ENCODE measurements around the gene PGM5.
A peak's percentile ranks its signal among the peaks of the same experiment; 100 is the strongest.
"Not testable (repeated sequence)": the region's sequence is repeated elsewhere in the genome, so short reads cannot be mapped to it uniquely, and the experiment has no call there.

Gene PGM5

DNA sequence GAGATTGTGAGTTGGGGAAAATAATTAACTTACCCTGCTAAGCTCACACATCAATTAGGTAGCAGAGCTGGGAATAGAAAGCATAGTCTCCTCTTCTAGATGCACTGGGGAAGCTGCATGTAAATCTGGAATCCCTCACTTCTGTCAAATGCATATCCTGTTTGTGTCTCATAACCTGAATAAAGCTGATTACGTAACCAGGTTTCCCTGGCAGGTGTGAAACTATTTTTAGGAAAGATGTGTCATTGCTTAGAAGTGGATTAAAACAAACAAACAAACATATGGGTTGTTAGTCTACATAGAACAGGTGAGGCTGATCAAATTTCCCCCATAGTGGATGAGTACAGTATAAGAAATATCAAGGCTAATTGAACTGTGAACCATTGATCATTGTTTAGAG, 27.5 kb downstream of the PGM5 start:
- not testable (repeated sequence) for DNase-seq

DNA sequence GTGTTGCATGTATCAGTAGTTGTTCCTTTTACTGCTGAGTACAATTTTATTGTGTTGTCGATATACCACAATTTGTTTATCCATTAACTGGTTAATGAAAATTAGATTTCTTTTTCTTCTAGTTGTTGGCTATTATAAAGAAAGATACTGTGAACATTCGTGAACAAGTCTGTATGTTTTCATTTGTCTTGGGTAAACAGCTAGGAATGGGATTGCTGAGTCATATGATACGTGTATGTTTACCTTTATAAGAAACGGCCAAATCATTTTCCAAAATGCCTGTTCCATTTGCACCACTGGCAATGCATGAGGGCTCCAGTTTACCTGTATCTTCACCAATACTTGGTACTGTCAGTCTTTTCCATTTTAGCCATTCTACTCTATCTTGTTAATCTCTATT, 33.1 kb downstream of the PGM5 start:
- DNase-seq: not testable (repeated sequence)

DNA sequence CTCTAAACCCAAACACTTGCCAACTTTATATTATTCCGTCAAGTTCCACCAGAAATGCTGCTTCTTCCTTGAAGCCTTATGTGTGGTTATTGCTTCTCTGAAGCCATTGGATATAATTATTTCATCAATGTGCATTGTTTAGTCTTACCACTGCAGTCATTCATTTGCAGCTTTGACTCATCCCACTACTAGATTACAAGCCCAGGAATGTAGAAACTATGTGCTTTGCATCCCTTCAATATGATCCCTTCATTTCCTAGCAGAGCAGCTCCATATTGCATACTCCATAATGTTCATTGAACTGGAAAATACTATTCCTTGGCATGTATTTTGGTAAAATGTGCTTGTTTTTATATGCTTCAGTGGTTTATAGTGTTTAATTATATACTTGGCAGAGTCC, 34.3 kb downstream of the PGM5 start:
- not testable (repeated sequence) for DNase-seq

DNA sequence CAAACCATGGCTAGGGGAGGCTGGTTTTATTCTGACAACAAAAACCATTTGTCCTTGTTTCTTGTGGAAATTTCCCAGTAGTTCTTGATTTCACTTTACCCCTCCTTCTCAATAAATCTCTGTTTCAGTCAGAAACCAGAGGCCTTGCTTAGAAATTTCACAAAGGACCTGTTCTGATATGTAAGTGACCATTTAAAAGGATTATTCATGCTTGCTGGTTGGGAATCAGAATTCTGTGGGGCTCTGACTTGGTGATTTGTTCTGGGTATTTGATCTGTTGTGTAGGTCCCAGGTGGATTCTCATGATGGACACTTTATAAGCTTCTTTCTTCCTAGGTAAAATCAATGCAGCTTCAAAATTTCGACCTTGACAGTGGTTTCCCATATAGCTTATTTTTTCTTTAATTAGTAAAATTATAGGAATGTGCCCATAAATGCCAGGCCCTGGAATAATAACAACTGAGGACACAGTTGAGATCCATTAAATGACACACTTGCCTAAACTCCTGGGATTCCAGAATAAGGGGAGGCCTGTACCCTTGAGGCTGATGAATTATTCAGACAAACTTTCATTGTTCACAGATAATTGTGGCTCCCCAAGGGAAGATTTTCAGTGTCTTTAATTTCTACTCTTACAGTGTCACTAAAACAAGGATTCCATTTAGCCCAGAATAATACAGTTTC, 40.1 kb downstream of the PGM5 start:
- not testable (repeated sequence) for DNase-seq

DNA sequence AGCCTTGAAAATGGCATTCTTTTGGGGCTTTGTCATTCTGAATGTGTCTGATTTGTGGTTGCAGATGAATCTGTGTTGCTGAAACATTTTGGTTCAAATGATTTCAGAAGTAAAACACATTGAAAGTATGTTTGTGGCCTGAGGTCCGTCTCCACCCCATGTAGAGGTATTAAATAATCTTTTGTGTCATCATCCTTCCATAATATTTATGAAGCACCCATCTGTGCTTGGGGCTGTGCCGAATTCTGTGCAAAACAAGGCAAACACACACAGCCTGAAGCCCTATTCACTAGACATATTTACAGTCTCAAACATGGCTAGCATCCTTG, 40.6 kb downstream of the PGM5 start:
- DNase-seq: not testable (repeated sequence)

DNA sequence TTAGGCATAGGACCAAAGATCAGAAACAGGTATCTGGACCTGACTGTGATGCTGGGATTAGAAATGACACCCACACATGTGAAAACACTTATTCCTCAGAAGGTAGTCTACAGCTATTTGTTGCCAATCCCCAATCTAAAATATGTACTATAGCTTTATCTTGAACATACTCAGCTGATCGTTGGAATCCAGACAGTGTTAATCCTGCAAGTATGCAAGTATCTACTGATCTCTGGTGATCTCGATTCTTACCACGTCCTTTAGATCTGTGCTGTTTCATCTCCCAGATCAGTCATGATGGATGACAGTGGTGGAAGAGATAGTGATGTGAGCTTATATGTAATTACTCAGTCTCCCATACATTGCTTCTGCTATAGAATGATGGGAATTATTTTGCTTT, 41.4 kb downstream of the PGM5 start:
- not testable (repeated sequence) for DNase-seq

DNA sequence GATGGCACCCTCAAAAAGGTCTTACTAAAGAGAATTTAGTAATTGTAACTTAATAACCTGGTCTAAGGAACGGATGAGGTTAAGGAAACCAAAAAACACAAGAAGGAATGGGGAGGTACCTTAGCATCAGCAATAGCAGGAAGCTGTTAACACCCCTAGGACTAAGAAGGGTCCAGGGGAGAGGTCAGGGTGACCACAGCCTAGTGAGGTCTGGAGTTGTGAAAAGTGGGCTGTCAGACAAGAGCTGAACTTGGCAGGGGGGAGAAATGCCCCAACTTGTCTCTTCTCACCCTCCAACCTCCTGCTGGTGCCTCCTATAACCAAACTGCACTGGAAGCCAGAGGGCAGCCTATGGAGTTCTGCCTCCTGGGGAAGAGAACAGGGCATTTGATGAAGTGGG, 41.9 kb downstream of the PGM5 start:
- not testable (repeated sequence) for DNase-seq

DNA sequence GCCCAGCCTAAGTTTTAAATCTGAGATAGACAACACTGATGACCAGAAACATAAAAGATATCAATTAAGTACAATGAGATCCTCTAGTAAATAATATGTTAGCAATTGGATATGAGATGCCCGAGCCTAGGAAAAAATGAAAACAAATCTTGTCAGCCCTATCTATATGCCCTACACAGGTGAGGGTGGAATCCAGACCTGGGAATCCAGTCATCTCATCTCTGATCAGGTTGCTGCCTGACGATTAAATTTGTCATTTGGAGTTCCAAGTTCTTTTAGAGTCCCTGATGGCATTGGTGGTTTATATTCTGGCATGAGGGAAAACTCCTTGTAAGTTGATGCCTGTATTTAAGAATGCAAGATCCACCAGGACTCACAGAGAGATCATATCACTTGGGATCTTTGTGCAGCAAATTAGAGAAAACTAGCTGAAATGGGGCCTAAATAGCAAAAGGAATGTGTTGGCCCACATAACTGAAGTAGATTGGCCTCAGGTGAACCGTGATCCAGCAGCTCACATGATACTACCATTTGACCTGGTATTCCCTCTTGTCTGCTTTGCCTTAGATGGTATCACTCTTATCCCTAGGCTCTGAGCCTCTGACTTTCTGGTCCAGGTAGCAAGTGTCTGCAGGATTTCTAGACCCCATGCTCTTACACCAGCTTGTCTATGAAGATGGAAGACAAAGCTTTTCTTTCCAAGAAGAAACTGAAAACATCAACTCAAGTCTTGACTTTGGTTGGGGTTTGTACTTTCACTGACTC, 48.2 kb downstream of the PGM5 start:
- DNase-seq: not testable (repeated sequence)

DNA sequence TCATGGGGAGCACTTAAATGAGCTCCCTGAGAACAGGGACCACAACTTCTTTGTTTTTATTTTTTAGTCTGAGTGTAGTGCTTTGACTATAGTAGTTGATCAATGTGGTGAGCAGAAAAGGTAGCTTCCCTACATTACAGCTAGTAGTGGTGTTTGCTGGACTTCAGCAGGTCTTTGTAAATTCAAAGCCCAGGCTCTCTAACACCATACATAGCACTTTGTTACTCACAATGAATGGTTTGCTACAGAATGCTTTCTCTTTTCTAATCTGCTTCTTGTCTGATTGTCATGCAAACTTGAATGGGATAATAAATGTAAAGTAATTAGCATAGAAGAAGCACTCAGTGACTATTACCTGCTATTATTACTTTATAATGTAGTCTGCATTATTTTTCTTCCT, 55.5 kb downstream of the PGM5 start:
- not testable (repeated sequence) for DNase-seq

DNA sequence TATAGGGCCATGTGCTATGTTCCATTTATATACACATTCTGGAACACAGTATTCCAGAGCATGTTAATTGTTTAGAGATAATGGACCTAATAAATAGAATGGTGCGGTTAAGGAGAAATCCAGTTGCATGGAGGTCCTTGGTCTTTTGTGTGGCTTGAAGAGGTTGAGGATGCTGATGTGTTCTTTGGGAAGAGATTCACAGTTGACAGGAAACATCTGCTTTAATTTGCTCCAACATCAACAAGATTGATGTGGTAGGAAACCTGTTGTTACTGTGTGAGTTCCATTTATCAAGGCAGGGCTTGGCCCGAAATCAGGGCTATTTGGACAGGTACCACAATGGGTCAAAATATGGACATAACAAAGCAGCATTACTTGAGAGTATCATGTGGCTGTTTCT, 56.3 kb downstream of the PGM5 start:
- DNase-seq: not testable (repeated sequence)

DNA sequence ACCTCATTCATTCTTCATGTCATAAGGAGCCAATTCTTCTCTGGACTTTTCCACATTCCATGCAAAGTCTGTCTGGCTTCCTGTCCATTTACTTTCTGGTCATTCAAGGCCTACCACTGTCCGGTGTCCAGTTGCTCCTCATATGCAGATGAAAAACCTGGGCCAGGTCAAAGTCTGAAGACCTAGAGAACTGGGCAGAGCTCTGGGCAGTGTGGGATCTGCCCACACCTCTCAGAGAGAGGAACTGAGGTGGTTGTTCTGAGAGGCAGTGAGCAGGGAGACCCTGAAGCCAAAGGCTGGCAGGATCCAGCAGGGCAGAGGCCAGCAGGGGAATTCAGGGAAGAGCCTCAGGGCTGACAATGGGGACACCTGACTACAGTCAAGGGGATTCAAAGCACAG, 58.7 kb downstream of the PGM5 start:
- DNase-seq: not testable (repeated sequence)

DNA sequence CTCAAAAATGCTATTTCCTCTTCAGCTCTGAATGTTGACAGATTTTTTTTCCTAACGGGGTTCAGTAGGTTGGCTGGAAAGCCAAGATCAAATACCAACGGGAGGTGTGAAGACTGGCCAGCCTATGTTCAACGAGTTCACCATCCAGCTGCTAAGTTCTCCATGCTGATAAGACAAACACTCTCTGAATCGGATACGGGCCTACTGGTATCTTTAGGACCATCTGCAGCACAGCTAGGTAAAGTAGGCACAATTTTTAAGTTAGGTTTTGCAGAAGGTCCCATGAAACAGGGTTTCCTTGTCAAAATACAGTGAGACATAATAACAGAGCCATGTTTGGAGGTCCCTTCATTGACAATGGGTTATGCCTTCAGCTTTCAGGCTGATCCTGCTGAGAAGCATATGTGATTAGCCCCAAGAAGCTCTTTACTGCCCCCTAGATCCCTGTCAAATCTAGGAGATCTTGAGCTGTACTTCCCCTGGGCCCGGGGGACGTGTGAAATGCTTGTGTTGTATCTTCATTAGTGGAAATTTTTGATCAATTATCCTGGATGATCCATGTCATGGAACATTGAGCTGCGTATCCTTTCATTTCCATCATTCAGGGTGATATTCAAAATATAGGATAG, 60.6 kb downstream of the PGM5 start:
- no peak for DNase-seq

DNA sequence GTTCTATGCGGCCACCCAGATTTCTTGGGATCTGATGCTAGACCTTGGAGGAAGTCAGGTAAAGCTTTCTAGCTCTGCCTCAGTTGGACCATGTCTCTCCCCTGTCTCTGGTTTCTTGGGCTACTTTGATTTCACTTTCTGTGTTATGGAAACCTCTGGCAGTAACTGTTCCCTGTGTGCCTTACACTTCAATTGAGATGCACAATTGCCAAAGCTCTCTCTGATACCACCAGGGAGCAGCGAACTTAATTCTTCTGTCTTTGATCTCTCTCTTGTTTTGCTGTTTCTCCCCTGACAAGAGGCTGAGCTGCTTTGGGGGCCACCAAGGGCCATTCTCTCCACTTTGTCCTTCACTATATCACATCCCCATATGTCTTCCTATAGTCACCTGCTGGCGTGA, 61.4 kb downstream of the PGM5 start:
- DNase-seq: no peak

DNA sequence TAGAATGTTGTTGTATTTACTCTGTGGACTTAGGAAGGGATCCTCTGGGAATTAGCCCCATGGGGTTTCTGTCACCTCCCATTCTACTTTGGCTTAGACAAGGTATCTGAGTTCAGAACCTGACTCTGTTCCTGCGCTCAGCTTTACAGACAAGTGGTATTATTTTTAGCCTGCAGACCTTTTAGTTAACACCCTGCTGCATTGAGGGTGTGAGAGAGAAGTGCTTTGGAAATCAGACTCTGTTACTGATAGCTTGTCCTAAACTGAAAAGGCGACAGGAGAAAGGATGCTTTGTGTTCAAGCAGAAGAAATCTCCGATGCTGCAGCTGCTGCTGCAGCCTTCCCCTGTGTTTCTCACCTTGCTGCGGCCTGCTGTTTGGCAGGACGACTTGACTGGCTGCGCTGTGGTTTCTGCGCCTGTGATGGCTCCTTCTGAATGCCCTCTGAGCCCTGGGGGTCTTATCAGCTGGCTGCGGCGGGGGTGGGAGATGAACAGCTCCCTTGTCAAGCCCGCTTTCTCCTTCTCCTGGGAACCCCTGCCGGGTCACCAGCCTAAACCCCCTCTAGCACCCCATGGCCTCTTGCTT, 61.9 kb downstream of the PGM5 start:
- DNase-seq: no peak

DNA sequence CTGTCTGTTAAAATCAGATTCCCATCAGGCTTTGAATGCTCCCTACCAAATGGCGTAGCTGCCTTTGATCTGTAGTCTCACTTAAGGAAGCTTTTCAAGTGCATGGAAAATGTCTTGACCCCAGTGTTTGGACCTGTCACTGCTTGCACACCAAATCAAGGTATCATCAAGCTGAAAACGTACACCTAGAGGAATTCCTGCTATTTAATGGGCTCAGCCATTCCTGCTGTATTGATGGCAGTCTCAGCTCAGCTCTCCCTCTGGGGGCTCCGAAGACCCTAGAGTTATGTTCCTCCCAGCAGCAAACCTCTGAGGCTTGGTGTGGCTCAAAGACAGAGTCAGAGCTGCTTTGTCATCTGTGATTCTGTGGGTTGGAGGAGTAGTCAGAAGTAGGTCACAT, 63.5 kb downstream of the PGM5 start:
- DNase-seq: no peak

DNA sequence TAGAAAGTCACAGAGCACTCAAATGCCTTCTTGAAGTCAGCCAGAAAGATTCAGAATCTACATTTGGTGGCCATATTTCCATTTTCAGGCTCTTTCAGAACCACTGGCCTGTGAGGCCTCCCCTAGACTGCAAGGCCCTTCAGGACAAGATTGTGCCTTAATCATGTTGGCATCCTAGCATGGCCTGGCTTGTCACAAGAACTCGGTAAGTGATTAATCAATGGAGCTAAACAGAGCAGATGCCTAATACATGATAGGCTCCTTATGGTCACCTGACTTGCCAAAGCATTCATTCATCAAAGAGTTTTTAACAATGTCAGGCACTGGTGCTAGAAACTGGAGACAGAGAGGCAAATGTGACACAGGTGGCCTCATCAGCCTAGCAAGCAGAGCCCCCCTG, 70.3 kb downstream of the PGM5 start:
- no peak for DNase-seq

DNA sequence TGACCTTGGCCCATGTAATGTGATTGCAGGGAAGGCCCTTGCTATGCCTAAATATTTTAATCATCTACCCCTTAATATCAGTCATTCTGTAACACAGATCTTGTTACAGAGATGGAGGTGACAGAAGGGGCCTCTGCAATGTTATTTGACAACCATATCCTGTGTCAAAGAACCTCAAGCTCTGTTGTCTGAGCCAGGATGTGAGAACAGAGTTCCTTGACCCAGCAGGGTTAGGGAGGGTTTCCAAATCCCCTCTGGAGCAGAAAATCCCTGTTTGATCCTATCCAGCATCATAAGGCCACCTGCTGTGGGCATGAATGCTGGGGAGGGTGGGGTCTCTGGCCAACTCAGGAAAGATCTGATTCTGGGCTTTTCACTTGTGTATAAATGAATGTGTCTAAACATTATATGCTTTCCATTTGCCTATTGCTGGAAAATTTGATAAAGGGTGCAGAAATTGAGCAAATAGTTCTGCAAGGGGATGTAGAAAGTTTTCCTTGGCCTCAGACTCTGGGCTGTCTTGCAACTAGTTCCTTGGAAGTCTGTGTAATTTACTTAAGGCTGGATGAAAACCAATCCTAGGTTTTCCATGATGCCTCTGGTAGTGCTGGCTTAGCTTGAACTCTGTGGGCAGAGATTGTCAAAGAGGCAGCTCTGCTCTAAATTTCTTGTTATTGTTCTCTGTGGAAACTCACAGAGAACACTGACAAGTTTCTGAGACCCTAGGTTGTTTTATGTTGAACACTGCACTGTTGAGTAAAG, 71.0 kb downstream of the PGM5 start:
- peak; percentile 37 for DNase-seq

DNA sequence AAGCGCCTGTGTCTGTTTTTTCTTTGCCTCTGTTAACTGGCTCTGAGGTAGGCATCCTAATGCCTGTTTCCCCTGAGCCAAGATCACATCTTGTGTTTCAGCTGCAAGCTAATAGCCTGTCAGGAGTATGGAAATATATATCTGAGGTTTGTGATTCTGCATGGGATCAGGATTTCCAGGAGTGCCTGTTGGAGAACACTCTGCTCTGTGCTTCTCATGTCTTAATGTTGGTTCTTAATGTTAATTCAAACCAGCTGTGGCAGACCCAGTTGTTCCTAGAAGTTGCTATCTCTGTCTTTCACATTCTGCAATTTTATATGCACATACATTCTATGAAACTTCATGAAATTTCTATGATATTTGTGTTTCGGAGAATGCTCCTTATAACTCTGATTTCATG, 72.1 kb downstream of the PGM5 start:
- no peak for DNase-seq

DNA sequence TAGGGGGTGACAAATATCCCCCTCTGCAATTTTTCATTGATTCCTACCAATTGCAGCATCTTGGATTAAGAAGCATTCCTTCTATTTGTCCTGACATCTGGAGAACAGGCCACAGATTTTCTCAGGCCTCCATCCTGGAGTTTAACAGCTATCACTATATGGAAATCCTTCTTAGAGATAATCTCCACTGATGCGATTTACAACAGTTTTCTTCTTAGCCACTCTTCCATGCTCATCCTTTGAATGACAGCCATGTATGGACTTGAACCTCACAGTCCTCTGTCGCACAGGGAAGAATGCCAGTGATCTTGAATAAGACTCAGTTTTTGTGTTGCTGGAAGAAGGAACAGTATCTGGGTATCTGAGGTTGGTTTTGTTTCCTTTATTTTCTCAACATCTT, 73.2 kb downstream of the PGM5 start:
- no peak for DNase-seq

DNA sequence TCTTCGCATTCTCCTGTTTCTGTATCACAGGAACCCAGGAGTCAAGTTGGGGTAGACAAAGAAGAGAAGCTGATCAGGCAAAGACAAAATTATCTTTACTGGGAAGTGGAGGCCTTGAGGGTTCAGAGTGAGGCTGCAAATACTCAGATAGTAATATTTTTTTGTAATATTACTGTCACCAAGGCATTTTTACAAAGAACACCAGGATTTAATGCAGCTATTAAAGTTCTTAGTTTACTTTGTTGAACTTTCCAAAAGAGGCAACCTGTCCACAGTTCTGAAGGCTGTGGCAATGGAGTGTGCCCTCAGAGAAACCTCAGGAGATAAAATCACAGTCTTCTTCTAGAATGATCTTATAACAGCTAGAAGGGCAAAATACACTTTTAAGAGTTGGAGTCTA, 74.9 kb downstream of the PGM5 start:
- DNase-seq: no peak

DNA sequence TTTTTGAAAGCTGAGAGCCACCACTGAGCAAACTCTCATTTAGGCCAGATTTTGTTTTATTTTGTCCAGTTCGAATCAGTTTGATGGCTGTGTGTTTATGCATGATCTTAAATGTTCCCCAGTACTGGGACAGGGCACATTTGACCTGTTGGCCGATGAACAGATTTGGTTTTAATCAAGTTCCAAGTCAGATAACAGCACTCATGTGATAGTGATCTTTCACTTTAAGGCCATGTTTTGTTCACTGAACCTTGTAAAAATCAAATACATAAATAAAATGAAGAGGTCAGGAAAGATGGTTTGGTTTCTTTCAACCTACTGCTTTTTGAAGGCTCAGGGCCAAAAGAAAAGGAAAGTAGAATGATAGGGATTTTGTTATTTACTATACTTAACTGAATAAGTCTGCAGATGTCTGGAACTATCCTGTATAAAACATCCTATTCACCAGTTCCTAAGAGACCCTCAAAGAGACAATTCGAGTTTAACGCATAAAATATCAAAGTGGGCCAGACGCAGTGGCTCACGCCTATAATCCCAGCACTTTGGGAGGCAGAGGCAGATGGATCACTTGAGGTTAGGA, 77.2 kb downstream of the PGM5 start:
- DNase-seq: no peak

DNA sequence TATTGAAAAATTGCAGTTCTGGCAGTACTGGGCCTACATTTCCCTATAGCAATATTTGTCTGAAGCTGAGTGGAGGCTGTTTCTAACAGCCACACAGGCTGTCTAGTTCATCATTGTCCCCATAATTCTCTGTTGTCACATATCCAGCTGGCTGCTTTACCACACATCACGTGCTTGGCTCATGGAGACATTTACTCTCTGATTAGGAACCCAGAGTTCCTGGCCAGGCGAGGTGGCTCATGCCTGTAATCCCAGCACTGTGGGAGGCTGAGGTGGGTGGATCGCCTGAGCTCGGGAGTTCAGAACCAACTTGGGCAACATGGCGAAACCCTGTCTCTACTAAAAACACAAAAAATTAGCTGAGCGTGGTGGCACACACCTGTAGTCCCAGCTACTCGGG, 81.4 kb downstream of the PGM5 start:
- peak; percentile 46 for DNase-seq

DNA sequence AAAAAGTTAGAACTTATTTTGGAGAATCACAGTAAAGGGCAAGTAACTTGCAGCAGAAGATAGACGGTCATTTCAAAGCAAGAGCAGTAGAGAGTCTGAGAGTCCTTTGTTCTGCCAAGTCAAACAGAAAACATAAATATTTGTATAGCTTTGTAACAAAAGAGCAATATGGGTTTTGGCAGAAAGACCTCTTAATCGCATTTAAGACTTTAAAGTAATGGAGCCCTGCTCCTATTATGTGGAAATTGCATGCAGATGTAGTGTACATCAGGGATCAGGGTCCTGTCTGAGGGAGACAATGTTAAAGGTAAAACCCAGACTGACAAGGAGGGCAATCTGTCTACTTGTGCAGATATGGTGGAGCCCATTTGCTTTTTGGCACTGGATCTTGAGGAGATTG, 87.2 kb downstream of the PGM5 start:
- no peak for DNase-seq
